Cardiac septum (tissue), 1 donor: Measurements from ENCODE around the gene HSF2BP. TPM values are rescaled to one million over a fixed set of nuclear protein-coding genes. Genes with fewer than 3 reads are reported as not detected.
A peak's percentile ranks its signal among the peaks of the same experiment; 100 is the strongest.
"Not testable (repeated sequence)": the region's sequence is repeated elsewhere in the genome, so short reads cannot be mapped to it uniquely, and the experiment has no call there.

Experiments
- DNase-seq: peaks from one replicate; pipeline ENCODE4 v3.0.0-alpha.2; 2020; ENCODE audit warnings: low spot score
- intact Hi-C: fragments of 100-400 bp; cut with DNase I; formaldehyde crosslinking; loops from one replicate; pipeline ENCODE4 v1.14.0; 2022
- long read RNA-seq: library from polyadenylated mRNA; unstranded; transcript quantifications from one replicate; pipeline ENCODE4 v2.0.0, GENCODE V29; 2021
- total RNA-seq: library from RNA; stranded (reverse); fragmentation: NEBNext Ultra II Directional; extraction: Animal tissue kit (Norgen Biotek cat#: 25700); gene quantifications from one replicate; pipeline ENCODE4 v1.2.1, GENCODE V29; 2021
- donor health status: DM: no; HTN: no; CAD: no.

HSF2BP gene
- total RNA-seq: not detected
- long read RNA-seq: 0 reads

DNA sequence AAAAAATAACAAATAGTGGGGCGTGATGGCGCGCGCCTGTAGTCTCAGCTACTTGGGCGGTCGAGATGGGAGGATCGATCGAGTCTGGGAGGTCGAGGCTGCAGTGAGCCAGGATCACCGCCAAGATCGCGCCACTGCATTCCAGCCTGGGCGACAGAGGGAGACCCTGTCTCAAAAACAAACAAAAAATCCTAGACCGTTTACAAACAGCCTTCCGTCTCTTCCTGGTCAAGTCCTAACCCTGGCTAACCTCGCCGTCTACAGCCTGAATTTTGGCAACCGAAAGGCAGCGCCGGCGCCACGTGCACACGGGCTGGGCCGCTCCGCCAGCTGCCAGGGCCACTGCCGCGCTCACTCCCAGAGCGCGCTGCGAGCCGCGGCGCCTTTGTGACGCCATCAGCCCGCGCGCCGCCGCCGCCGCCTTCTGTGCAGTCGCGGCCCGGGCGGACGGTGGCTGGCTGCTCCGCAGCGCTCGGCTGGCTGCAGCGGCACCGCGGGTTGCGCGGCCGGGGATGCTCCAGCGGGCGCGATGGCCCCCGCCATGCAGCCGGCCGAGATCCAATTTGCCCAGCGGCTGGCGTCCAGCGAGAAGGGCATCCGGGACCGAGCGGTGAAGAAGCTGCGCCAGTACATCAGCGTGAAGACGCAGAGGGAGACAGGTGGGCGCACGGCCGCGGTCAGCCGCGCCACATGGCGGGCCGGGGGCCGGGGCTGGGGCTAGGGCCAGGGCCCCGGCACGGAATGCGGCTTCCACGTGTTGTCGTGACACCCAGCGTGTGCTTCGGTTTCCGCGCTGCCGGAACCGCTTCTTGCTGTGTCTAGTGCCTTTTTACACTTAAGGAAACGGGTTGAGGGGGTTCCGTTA lies at the start of gene HSF2BP, which contains the start of gene RRP1B:
HSF2BP (minus strand) TSS at position 353 of the 865 bp plus-strand sequence. CDS start 1,392 bp downstream, outside the sequence.
RRP1B (plus strand) TSS at position 425 of the 865 bp plus-strand sequence; CDS start at position 530, 105 bp downstream.
- peak; percentile 86 for DNase-seq
- intact Hi-C loops: loop anchor here (2.0 kb wide), 1 partner anchor 129 kb away; the partner anchor contains the start of gene RRP1

DNA sequence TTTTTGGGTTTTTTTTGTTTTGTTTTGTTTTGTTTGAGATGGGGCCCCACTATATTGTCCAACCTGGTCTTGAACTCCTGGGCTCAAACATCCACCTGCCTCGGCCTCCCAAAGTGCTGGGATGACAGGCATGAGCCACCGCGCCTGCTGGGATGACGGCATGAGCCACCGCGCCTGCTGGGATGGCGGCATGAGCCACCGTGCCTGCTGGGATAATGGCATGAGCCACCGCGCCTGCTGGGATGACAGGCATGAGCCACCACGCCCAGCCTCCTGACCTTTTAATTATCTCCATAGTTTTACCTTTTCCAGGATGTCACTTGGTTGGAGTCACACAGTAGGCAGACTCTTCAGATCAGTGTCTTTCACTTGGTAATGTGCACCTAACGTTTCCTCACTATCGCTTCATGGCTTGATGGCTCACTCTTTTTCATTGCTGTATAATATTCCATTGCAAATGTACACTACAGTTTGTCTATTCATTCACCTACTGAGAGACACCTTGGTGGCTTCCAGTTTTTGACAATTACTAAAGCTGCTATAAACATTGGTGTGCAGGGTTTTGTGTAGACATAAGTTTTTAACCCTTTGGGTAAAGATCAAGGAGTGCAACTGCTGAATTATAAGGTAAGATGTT lies 49.6 kb upstream of the HSF2BP start:
- intact Hi-C loops: loop anchor here (10.0 kb wide), 1 partner anchor 66 kb away; the partner anchor contains the start of gene CSTB
- DNase-seq: no peak

DNA sequence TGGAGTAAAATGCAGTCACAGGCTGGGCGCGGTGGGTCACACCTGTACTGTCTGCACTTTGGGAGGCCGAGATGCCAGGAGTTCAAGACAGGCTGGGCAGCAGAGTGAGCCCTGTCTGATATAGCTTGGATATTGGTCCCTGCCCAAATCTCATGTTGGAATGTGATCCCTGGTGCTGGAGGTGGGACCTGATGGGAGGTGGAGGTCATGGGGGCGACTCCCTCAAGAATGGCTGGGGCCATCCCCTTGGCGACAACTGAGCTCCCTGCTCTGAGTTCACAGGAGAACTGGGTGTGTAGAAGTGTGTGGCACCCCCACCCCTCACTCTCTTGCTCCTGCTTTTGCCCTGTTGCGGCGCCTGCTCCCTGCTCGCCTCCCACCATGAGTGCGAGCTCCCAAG lies 48.2 kb upstream of the HSF2BP start:
- intact Hi-C loops: loop anchor here (10.0 kb wide), 1 partner anchor 67 kb away; the partner anchor contains the start of gene CSTB
- no peak for DNase-seq

DNA sequence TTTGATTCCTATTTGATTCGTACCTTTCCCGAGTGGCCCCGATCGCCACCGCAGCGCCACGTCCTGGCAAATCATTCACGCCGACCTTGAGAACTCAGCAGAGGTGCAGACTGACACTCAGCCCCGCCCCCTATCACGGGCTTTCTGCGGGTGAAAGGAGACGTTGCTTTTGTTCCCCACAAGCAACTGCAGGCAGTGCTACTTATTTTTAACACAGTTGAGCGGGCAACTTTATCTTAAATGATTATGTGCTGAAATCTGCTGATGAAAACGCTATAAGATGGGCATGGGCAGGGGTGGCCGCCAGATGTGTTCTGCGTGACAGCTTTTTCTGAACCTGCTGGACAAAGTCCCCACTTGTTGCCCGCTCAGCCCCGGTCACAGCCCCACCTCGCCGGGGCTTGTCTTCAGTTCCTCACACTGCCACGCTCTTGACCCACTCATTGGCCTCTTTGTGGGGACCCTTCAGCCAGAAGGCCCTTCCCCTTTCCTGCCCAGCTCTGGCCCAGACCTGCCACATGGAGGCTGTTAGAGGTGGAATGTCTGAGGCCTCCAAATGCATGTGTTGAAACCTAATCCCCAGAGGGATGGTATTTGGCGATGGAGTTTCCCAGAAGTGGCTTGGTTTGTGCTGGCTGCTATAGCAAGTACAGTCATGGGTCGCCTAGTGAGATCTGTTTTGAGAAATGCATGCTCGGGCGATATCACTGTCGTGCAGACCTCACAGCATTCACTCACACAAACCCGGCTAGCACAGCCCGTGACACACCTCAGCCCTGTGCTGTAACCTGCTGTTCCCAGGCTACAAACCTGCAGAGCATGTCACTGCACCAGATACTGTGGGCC lies 44.0 kb upstream of the HSF2BP start:
- intact Hi-C loops: loop anchor here (10.0 kb wide), 1 partner anchor 72 kb away; the partner anchor contains the start of gene CSTB
- no peak for DNase-seq

DNA sequence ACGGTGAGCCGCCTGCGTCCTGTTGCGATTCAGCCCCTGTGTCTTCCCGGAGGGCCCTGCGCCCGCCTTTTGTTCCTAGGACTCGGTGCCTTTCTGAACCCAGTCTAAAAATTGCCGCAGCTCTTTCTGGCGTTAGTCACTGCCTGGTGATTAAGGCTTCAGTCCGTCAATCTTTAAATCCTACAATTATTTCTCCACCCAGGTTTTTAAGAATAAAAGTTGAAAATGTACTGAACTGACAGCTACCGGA lies 43.4 kb upstream of the HSF2BP start:
- DNase-seq: no peak
- intact Hi-C loops: loop anchor here (10.0 kb wide), 1 partner anchor 72 kb away; the partner anchor contains the start of gene CSTB

DNA sequence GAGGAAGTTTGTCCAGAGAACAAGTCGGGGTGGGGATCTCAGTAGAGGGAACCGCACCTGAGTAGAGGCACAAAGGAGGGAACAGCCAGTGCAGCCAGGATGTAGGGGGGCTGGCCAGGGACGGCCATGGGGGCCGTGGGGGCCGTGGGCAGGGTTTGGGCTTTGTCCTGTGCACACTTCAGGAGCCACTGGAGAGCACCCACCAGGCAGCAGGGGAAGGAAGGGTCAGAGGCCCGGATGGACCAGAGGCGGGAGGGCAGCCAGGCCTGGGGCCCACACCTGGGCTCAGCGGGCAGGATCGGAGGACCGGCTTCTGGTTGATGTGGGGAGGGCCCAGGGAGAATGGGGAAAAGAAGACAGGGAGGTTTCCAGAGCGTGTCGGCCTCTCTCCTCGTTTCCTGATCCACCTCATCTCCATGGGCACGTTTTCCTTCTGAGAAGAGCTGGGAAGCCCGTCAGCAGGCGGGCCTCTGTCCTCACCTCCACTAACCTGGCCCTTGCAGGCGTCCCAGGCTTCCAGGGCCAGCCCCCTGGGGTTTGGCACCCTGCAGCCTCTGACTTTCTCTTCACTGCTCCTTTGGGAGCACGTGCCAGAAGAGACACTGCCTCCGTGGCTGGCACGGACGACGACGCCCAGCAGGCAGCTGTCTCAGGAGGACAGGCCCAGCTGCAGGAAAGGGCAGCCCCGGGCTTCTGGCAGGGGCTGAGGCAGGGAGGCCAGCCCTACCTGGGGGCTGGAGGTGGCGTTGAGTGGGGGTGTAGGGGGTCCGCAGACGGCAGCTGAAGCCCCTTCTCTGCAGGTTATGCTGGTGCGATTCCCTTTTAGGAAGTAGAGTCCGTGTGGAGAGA lies 42.9 kb upstream of the HSF2BP start:
- intact Hi-C loops: loop anchor here (10.0 kb wide), 1 partner anchor 73 kb away; the partner anchor contains the start of gene CSTB
- DNase-seq: no peak

DNA sequence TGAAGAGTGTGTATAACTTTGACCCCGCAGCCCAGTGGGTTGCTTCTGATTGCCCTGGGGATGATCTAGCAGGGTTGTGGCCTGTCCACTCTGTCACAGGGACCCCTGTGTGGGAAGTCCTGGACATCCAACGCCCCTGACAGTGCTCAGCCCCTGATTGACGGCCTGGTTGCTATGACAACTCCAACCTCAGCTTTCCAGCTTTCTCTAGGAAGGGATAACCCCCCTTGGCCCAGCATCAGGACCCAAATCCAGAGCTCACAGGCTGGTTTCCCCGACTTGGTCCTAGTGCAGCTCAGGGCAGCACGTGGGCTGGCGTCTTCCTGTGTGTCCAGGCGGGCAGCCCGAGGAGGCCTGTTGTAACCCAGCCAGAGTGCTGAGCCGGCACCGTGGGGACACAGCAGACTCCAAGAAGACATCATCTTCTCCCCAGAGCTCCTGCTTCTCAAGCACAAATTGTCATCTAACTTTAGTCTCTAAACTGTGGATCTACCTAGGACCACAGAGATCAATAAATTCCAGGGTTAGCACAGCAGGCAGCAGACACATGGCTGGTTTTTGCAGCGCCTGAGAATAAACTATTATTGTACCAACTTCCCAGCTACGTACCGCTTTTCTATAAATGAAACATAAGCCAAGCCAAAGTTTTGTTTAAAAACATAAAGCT lies 40.8 kb upstream of the HSF2BP start:
- intact Hi-C loops: loop anchor here (10.0 kb wide), 1 partner anchor 75 kb away; the partner anchor contains the start of gene CSTB
- DNase-seq: no peak

DNA sequence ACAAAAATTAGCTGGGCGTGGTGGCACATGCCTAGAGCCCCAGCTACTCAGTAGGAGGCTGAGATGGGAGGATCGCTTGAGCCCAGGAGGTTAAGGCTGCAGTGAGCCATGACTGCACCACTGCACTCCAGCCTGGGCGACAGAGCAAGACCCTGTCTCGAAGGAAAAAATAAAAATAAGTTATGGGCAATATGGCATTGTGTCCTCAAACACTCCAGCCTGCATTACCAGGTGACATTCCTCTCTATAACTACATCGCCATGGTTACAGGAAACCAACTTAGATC lies 40.1 kb upstream of the HSF2BP start:
- DNase-seq, intact Hi-C loops: not testable (repeated sequence)

DNA sequence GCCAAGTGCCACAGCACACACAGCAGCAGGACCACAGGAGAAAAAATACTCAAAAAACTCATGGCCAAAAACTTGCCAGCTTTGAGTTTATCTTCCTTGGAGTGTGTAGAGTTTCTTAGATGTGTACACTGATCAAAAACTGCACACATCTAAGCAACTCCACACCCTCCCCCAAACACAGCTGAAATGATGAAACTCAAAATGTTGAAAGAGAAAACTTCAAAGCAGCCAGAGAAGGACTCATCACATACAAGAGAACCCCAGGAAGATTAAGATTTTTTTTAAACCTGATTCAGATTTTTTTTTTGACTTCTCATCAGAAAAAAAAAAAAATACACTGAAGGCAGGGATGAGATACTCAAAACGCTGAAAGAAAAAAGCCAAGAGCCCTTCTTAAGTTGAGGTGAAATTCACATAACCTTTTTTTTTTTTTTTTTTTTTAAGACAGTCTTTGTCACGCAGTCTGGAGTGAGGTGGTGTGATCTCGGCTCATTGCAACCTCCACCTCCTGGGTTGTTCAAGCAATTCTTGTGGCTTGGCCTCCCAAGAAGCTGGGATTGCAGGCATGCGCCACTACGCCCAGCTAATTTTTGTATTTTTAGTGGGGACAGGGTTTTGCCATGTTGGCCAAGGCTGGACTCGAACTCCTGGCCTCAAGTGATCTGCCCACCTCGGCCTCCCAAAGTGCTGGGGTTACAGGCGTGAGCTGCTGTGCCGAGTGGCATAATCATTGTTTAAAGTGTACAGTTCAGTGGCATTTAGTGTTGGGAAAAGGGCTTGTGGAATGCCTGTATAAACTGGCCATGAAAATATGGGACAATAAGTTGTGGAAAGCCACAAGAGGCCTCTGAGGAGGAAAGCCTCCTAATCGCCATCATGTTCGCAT lies 38.7 kb upstream of the HSF2BP start:
- DNase-seq: no peak
- intact Hi-C loops: no loop called here

DNA sequence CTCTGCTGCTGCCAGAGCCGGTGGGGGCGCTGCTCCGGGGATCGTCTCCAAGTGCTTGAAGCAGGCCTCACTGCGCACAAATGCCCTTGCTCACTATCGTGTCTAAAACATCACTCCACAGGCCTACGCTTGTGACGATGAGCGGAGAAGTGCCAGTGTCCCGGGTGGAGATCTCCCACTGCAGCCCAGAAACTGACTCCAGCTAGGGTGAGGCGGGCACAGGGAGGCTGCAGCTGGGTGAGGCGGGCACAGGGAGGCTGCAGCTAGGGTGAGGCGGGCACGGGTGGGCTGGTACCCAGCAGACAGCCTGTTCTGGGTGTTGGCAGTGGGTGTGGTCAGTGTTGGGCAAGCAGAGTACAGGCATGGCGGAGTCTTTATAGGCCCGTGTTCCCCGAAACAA lies 36.9 kb upstream of the HSF2BP start:
- no peak for DNase-seq
- intact Hi-C loops: no loop called here

DNA sequence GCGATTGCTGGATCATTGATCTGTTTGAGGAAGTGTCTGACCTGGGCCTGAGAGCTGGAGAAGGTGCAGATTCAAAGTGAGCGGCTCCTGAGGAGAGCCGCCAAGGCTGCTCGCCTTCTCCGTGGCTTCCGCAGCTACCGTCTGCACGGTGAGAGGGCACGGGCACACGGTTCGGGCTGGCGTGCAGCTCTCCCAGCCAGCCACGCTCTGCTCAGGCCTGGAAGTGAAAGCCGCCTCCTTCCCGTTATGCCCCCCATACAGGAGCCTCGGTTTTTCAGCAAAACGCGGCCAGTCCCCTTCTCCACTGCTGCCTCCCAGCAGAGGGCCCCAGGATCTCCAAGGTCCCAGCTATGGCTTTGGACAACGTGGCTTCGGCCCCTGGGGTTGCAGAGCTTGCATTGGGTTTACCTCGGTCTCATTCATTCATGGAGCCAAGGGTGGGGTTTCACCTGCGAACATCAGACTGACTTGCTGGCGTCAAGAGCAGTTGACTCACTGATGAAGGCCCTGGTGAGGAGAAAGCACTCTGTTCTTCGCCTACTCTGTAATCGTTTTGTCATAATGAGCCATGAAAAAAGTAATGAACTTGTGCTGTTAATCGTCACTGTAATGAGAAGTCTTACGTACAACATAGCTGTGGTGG lies 35.3 kb upstream of the HSF2BP start:
- intact Hi-C loops: loop anchor here (5.0 kb wide), 1 partner anchor 58 kb away; no protein-coding TSS in a partner anchor
- no peak for DNase-seq

DNA sequence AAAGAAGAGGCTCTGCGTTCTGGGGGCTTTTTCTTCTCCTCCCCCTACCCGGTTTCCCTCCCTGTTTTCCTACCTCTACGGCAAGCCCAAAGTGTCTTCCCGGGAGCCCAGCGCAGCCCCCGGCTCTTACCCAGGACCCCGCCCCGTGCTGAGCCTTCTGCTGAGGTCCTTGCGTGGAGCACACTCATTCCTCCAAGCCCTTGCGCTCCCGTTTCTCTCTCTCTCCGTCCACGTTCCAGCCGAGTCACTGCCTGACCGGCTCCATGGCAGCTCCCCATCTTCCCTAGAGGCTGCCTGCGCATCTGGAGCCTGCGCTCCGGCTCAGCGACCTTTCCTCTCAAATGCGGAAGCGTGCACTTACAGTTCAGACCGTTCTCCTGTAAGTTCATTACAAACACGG lies 34.7 kb upstream of the HSF2BP start:
- no peak for DNase-seq
- intact Hi-C loops: loop anchor here (5.0 kb wide), 1 partner anchor 58 kb away; no protein-coding TSS in a partner anchor

DNA sequence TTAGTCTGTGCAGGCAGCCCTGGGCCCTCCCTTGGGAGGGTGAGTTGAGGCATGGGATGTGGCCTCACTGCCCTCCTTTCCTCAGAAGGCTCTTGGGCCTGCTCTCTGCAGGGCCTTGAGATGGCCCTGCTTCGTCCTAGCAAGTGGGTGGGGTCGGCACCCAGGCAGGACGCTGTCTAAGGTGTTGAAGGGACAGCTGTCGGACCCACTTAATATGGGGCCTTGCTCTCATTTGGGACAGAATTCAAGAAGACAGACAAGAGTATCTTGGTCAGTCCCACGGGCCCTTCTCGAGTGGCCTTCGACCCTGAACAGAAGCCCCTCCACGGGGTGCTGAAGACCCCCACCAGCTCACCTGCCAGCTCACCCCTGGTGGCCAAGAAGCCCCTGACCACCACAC lies 33.7 kb upstream of the HSF2BP start:
- no peak for DNase-seq
- intact Hi-C loops: loop anchor here (5.0 kb wide), 1 partner anchor 59 kb away; no protein-coding TSS in a partner anchor

DNA sequence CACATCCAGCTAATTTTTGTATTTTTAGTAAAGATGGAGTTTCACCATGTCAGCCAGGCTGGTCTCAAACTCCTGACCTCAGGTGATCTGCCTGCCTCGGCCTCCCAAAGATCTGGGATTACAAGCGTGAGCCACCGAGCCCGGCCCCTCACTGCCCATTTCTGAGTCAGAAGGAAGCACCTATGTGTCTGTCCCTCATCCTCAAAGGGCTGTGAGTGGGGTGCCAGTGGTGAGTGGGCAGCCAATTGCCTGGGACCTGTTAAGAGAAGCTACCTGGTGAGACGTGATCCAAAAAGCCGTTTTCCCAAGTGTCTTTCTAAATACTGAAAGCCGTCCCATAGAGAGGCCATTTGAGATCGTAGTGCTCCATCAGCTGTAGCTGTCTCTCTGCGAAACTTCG lies 32.5 kb upstream of the HSF2BP start:
- intact Hi-C loops: loop anchor here (5.0 kb wide), 1 partner anchor 60 kb away; no protein-coding TSS in a partner anchor
- no peak for DNase-seq

DNA sequence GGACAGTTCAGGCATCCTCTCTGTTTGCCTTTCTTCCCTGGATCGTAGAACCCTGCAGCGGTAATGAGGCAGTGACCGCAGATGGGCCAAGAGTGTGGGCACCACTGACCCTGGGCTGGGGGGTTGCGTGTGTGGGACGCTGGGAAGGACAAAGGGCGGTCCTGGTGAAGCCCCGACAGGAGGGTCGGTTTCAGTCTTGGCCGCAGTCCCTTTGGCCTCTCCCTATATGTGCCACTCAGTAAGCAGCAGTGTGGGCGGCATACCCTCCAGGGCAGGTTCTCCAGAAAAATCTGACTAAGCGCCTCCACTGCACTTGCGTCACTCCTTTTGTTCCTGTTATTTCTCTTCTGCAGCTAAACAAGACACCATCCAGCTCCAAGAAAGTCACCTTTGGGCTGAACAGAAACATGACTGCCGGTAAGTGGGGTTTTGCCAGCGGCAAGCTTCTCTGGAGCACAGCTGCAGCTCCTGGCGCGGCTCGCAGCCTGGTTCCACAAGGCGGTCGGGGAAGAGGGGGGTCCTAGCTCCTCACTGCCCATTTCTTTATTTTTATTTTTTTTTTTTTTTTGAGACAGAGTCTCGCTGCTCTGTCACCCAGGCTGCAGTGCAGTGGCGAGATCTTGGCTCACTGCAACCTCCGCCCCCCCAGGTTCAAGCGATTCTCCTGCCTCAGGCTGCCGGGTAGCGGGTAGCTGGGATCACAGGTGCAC lies 32.0 kb upstream of the HSF2BP start:
- intact Hi-C loops: loop anchor here (5.0 kb wide), 1 partner anchor 61 kb away; no protein-coding TSS in a partner anchor
- DNase-seq: no peak

DNA sequence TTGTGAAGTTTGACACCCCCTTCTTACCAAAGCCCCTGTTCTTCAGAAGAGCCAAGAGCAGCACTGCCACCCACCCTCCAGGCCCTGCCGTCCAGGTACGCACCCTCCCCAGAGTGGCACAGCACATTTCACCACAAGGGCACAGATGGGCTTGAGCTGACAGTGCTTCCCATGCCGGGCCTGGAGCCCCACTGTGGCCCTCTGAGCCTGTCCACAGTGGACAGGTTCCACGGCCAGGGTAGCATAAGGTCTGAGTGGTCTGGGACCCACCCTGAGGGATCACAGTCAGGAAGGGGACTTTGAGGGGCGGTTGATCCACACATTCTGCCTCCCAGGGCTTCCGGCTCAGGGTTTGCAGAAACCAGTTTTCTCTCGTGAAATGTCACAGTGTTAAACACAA lies 31.1 kb upstream of the HSF2BP start:
- intact Hi-C loops: loop anchor here (5.0 kb wide), 1 partner anchor 62 kb away; no protein-coding TSS in a partner anchor
- no peak for DNase-seq
